Activated naive CD8-positive, alpha-beta T cell treated with anti-CD3 and anti-CD28 coated beads for 36 hours (primary cell): ENCODE data around the gene SH3TC2. TPM values are rescaled to one million over a fixed set of nuclear protein-coding genes. Genes with fewer than 3 reads are reported as not detected.
"Not testable (repeated sequence)": the region's sequence is repeated elsewhere in the genome, so short reads cannot be mapped to it uniquely, and the experiment has no call there.

Experiments used
- DNase-seq: peaks from one replicate; pipeline ENCODE4 v3.0.0; 2021
- H3K27ac Mint-ChIP-seq: one replicate; pipeline ENCODE4 v1.8.0; 2022; ENCODE audit warnings: mild to moderate bottlenecking, moderate library complexity, mixed read lengths
- H3K27me3 Mint-ChIP-seq: one replicate; pipeline ENCODE4 v1.8.0; 2022; ENCODE audit warnings: mild to moderate bottlenecking, mixed read lengths
- H3K36me3 Mint-ChIP-seq: one replicate; pipeline ENCODE4 v1.8.0; 2021; ENCODE audit warnings: mild to moderate bottlenecking, mixed read lengths
- H3K4me1 Mint-ChIP-seq: one replicate; pipeline ENCODE4 v1.8.0; 2021; ENCODE audit warnings: mixed read lengths
- H3K4me3 Mint-ChIP-seq: one replicate; pipeline ENCODE4 v1.8.0; 2022; ENCODE audit warnings: mild to moderate bottlenecking, moderate library complexity, mixed read lengths
- H3K9me3 Mint-ChIP-seq: one replicate; pipeline ENCODE4 v1.8.0; 2022; ENCODE audit warnings: mixed read lengths
- total RNA-seq, 2 experiments: library from RNA; stranded (reverse); gene quantifications; one replicate each; pipeline ENCODE4 v1.2.3, GENCODE V29; 2021

SH3TC2 gene
- total RNA-seq: not detected

GRCh38 chr5:149063017-149063687, at the start of gene SH3TC2:
Gene SH3TC2 (minus strand): TSS chr5:149063062. CDS start chr5:149063022, 40 bp downstream.
- H3K27me3 Mint-ChIP-seq: peaks cover 4% of the 10 kb centered on the region
- H3K4me3 Mint-ChIP-seq: no peak within 1 kb of the TSS
- no peaks in the 10 kb centered on the region for H3K36me3 Mint-ChIP-seq
- H3K4me1 Mint-ChIP-seq: no peaks in the 10 kb centered on the region
- no peaks in the 10 kb centered on the region for H3K9me3 Mint-ChIP-seq
- no peak within 1 kb of the TSS for H3K27ac Mint-ChIP-seq
- no peak for DNase-seq

GRCh38 chr5:149110406-149110805, 47.5 kb upstream of the SH3TC2 start:
- Mint-ChIP-seq H3K4me1 (no peaks in the 10 kb centered on the region), H3K27ac (no peak overlapping the region), H3K4me3 (no peak overlapping the region), H3K27me3 (peaks cover 9% of the 10 kb centered on the region), H3K9me3 (no peaks in the 10 kb centered on the region), H3K36me3 (no peaks in the 10 kb centered on the region)
- DNase-seq: no peak

- Mint-ChIP-seq H3K27ac (no peak overlapping the region), H3K9me3 (no peaks in the 10 kb centered on the region), H3K4me1 (no peaks in the 10 kb centered on the region), H3K4me3 (no peak overlapping the region), H3K36me3 (no peaks in the 10 kb centered on the region), H3K27me3 (peaks cover 2% of the 10 kb centered on the region)
- no peak for DNase-seq
Measured at GRCh38 chr5:149108651-149109280, 45.9 kb upstream of the SH3TC2 start.

- no peaks in the 10 kb centered on the region for H3K4me1 Mint-ChIP-seq
- no peaks in the 10 kb centered on the region for H3K27me3 Mint-ChIP-seq
- H3K36me3 Mint-ChIP-seq: peaks cover 4% of the 10 kb centered on the region
- peaks cover 38% of the 10 kb centered on the region for H3K9me3 Mint-ChIP-seq
- DNase-seq: no peak
- no peak overlapping the region for H3K4me3 Mint-ChIP-seq
- H3K27ac Mint-ChIP-seq: no peak overlapping the region
Measured at GRCh38 chr5:149100331-149100730, 37.5 kb upstream of the SH3TC2 start.

- Mint-ChIP-seq H3K9me3 (peaks cover 38% of the 10 kb centered on the region), H3K36me3 (peaks cover 4% of the 10 kb centered on the region), H3K4me3 (no peak overlapping the region), H3K27me3 (no peaks in the 10 kb centered on the region), H3K27ac (no peak overlapping the region), H3K4me1 (no peaks in the 10 kb centered on the region)
- DNase-seq: no peak
Measured at GRCh38 chr5:149099920-149100319, 37.1 kb upstream of the SH3TC2 start.

GRCh38 chr5:149094996-149095395, 32.1 kb upstream of the SH3TC2 start:
- no peak for DNase-seq
- Mint-ChIP-seq H3K4me1 (no peaks in the 10 kb centered on the region), H3K9me3 (peaks cover 27% of the 10 kb centered on the region), H3K27me3 (no peaks in the 10 kb centered on the region), H3K27ac (no peak overlapping the region), H3K4me3 (no peak overlapping the region), H3K36me3 (peaks cover 4% of the 10 kb centered on the region)

GRCh38 chr5:149093625-149094024, 30.8 kb upstream of the SH3TC2 start:
- DNase-seq: no peak
- H3K27ac Mint-ChIP-seq: no peak overlapping the region
- peaks cover 17% of the 10 kb centered on the region for H3K9me3 Mint-ChIP-seq
- H3K36me3 Mint-ChIP-seq: no peaks in the 10 kb centered on the region
- no peaks in the 10 kb centered on the region for H3K27me3 Mint-ChIP-seq
- H3K4me3 Mint-ChIP-seq: no peak overlapping the region
- no peaks in the 10 kb centered on the region for H3K4me1 Mint-ChIP-seq

- no peak for DNase-seq
- no peaks in the 10 kb centered on the region for H3K36me3 Mint-ChIP-seq
- no peaks in the 10 kb centered on the region for H3K4me1 Mint-ChIP-seq
- H3K4me3 Mint-ChIP-seq: no peak overlapping the region
- no peaks in the 10 kb centered on the region for H3K27me3 Mint-ChIP-seq
- no peak overlapping the region for H3K27ac Mint-ChIP-seq
- peaks cover 1% of the 10 kb centered on the region for H3K9me3 Mint-ChIP-seq
Measured at GRCh38 chr5:149089796-149090195, 26.9 kb upstream of the SH3TC2 start.

- DNase-seq: no peak
- H3K27ac Mint-ChIP-seq: no peak overlapping the region
- no peak overlapping the region for H3K4me3 Mint-ChIP-seq
- H3K4me1 Mint-ChIP-seq: no peaks in the 10 kb centered on the region
- H3K9me3 Mint-ChIP-seq: peaks cover 1% of the 10 kb centered on the region
- no peaks in the 10 kb centered on the region for H3K27me3 Mint-ChIP-seq
- no peaks in the 10 kb centered on the region for H3K36me3 Mint-ChIP-seq
Measured at GRCh38 chr5:149088686-149089085, 25.8 kb upstream of the SH3TC2 start.

- Mint-ChIP-seq H3K4me1 (no peaks in the 10 kb centered on the region), H3K9me3 (peaks cover 1% of the 10 kb centered on the region), H3K4me3 (no peak overlapping the region), H3K27me3 (peaks cover 3% of the 10 kb centered on the region), H3K36me3 (no peaks in the 10 kb centered on the region), H3K27ac (no peak overlapping the region)
- DNase-seq: no peak
Measured at GRCh38 chr5:149083846-149084245, 21.0 kb upstream of the SH3TC2 start.

- no peak overlapping the region for H3K4me3 Mint-ChIP-seq
- no peak for DNase-seq
- peaks cover 3% of the 10 kb centered on the region for H3K27me3 Mint-ChIP-seq
- H3K27ac Mint-ChIP-seq: no peak overlapping the region
- H3K9me3 Mint-ChIP-seq: peaks cover 2% of the 10 kb centered on the region
- H3K36me3 Mint-ChIP-seq: no peaks in the 10 kb centered on the region
- H3K4me1 Mint-ChIP-seq: no peaks in the 10 kb centered on the region
Measured at GRCh38 chr5:149082271-149082670, 19.4 kb upstream of the SH3TC2 start.

GRCh38 chr5:149080294-149080693, 17.4 kb upstream of the SH3TC2 start:
- H3K36me3 Mint-ChIP-seq: no peaks in the 10 kb centered on the region
- H3K9me3 Mint-ChIP-seq: peaks cover 6% of the 10 kb centered on the region
- H3K27ac Mint-ChIP-seq: no peak overlapping the region
- no peak for DNase-seq
- H3K4me3 Mint-ChIP-seq: no peak overlapping the region
- peaks cover 11% of the 10 kb centered on the region for H3K27me3 Mint-ChIP-seq
- no peaks in the 10 kb centered on the region for H3K4me1 Mint-ChIP-seq

- DNase-seq: no peak
Measured at GRCh38 chr5:149079883-149080282, 17.0 kb upstream of the SH3TC2 start.

GRCh38 chr5:149074071-149074470, 11.2 kb upstream of the SH3TC2 start:
- H3K36me3 Mint-ChIP-seq, H3K4me3 Mint-ChIP-seq, H3K27ac Mint-ChIP-seq, H3K9me3 Mint-ChIP-seq, DNase-seq, H3K4me1 Mint-ChIP-seq: not testable (repeated sequence)
- H3K27me3 Mint-ChIP-seq: peaks cover 13% of the 10 kb centered on the region

More at GRCh38 chr5:149079883-149080282, 17.0 kb upstream of the SH3TC2 start:
- H3K4me3 Mint-ChIP-seq: no peak overlapping the region
- H3K4me1 Mint-ChIP-seq: no peaks in the 10 kb centered on the region
- no peaks in the 10 kb centered on the region for H3K36me3 Mint-ChIP-seq
- H3K27ac Mint-ChIP-seq: no peak overlapping the region
- peaks cover 11% of the 10 kb centered on the region for H3K27me3 Mint-ChIP-seq
- H3K9me3 Mint-ChIP-seq: peaks cover 6% of the 10 kb centered on the region

- Mint-ChIP-seq H3K27me3 (peaks cover 13% of the 10 kb centered on the region), H3K4me1 (no peaks in the 10 kb centered on the region), H3K4me3 (no peak overlapping the region), H3K9me3 (peaks cover 6% of the 10 kb centered on the region), H3K27ac (no peak overlapping the region), H3K36me3 (no peaks in the 10 kb centered on the region)
- no peak for DNase-seq
Measured at GRCh38 chr5:149073213-149073612, 10.4 kb upstream of the SH3TC2 start.

GRCh38 chr5:149072791-149073190, 9.9 kb upstream of the SH3TC2 start:
- no peaks in the 10 kb centered on the region for H3K36me3 Mint-ChIP-seq
- no peaks in the 10 kb centered on the region for H3K4me1 Mint-ChIP-seq
- H3K27ac Mint-ChIP-seq: no peak overlapping the region

More at GRCh38 chr5:149072791-149073190, 9.9 kb upstream of the SH3TC2 start:
- Mint-ChIP-seq H3K4me3 (no peak overlapping the region), H3K9me3 (peaks cover 6% of the 10 kb centered on the region), H3K27me3 (peaks cover 13% of the 10 kb centered on the region)
- DNase-seq: no peak
